CD4-positive, alpha-beta T cell treated with Interleukin-1 beta for 1 hour (primary cell): ENCODE measurements around the gene HEATR5B.

Experiments used
- DNase-seq, 2 donors: peaks; one replicate each; pipeline ENCODE4 v3.0.0-alpha.2; 2020 to 2022

The HEATR5B gene

DNA sequence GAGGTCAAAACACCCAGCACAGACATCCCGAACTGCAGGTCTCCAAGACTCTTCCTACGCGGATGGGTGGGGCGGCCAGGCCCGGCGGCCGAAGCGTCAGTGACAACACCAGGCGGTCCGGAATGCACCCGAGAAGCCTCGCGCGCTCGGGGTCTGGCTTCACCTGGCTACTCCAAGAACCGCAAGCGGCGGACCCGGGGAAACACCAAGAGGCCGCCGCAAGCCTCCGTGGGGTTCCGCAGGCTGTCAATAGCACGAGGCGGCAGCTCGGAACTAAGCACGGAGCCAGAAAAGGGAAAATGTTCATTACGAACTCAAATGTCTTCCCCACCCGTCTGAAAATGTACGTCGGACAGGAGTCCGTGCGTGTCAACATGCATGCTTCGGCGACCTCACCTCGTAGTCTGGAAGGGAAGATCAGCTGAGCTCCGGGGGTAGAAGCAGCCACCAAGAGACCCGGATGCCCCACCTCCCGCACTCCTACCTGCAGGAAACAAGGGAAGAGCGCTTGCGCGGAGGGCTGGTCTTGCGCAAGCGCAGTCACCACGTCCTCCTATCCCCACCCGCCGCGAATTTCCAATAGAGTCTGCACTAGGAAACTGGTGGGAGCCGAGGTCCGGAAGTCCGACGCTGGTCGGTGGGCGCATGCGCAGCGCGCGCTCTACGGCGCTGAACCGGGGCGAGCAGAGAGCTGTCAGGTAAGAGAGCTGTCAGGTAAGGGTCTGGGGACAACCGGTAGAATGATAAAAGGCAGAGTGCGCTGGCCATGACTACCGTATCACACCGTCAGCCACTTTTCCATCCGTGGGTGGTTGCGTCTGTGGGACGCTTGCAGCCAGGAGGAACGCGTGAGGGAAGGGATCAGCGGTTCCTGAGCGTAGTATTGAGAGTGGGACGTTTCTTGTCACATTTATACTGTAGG lies at the start of gene HEATR5B, which contains the start of gene GPATCH11:
HEATR5B (minus strand) TSS at position 500 of the 922 bp plus-strand sequence. CDS start 958 bp downstream, outside the sequence.
GPATCH11 (plus strand) TSS at position 646 of the 922 bp plus-strand sequence. CDS start 3,864 bp downstream, outside the sequence.
- DNase-seq = peak; percentile 95 to 96

DNA sequence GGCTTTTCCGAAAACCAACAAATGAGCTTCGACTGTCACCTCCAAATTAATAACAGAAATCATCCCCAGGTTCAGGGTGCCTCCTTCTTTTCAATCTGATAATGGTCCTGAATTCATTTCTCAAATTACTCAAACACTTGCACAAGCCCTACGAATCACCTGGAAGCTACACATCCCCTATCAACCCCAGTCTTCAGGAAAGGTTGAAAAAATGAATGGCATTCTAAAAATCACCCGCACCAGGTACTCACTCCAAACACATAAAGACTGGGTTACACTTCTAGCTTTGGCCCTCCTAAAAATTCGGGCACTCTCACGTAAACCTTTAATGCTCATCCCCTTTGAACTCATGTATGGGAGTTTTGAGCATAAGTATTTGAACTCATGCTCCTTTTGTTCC lies 48.7 kb upstream of the HEATR5B start:
- no peak for DNase-seq

DNA sequence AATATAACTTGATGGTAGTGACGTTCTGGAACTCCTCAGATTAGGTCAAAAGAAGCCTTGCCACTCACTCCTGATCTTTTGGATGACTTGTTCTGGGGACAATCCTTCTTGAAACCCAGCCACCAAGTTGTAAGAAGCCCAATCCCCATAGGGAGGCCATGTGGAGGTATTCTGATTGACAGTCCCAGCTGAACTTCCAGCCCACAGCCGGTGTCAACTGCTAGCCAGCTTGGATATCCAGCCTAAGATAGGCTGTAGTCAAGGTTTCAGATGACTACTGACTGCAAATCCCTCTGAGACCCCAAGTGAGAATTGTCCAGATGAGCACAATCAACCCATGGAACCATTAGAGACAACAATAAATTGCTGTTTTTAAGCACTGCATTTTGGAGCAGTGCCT lies 41.2 kb upstream of the HEATR5B start:
- no peak for DNase-seq

DNA sequence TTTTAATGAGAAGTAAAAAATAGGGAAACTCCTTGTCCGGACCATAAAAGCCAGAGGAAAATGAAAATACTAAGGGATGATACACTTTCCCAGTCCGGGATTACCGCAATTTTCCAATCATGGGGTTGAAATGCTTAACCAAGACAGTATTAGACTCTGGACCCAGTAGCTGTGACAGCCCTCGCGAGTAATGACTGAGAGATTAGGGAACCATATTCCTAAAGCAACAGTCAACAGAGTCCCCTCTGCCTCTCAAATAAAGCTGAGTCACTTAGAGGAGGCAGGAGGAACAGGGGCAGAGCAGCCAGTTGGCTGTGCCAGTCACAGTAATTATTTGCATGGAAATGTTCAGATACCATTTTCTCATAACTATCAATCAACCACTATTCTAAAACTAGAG lies 35.0 kb upstream of the HEATR5B start:
- DNase-seq = no peak

DNA sequence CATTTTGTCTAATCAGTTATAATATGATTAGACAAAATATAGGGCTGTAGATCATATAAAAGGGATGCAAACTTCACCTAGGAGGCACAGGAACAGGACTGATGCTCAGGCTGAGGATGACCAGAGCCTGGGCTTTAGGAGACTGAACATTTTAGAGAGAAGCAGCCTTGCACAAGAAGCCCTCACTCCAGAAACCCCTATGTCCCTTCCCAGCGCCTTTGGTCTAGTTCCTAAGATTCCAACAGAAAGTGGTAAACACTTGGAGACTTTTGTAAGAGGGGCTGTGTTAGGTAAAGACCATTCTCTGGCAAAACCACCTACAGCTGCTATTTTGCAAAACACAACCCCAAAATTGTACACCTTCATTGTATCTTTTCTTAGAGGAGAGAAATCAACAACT lies 33.4 kb upstream of the HEATR5B start:
- DNase-seq = no peak

DNA sequence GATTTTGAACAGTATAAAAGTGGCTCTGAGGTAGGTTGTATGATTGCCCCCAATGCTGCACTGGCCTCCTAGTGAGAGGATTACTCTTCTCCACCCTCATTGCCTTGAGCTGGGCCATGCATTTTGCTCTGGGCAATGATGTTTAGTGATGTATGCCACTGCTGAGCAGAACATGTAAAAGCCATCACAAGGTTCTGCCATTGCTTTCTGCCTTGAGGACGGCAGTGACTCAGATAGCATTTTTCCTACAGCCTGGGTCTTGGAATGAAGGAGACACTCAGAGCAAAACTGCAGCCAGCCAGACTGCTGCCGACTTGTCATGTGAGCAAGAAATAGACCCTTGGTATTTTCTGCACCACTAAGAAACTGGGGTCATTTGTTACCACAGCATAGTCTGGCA lies 27.8 kb upstream of the HEATR5B start:
- DNase-seq = no peak

DNA sequence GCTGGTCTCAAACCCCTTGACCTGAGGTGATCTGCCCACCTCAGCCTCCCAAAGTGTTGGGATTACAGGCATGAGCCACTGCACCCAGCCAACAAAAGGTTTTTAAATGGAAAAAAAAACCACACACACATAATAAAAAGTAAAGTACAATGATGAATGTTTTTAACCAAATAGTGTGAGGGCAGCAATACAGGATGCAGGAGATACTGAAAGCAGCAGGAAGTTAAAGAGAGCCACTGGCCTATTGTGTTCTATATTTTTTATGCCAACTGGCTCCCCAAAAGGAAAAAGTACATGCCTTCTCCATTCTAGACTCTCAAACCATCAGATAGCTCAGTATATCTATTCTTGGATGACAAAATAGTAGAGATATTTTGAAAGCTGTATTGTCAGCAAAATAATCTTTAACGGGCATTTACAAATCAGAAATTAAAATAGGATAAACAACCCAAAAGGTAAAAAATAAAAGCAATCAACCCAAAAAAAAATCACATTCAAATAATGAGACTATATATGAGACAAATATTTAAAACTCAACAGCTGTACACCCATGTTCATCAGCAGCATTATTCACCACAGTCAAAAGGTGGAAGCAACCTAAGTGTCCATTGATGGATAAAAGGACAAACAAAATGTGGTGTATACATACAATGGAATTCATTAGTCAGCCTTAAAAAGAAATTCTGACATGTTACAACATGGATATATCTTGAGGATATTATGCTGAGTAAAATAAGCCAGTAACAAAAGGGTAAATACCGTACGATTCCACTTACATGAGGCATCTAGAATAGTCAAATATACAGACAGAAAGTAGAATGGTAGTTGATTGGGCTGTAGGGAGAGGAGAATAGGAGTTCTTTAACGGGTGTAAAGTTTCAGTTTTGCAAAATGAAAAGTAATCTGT lies 26.4 kb upstream of the HEATR5B start:
- no peak for DNase-seq

DNA sequence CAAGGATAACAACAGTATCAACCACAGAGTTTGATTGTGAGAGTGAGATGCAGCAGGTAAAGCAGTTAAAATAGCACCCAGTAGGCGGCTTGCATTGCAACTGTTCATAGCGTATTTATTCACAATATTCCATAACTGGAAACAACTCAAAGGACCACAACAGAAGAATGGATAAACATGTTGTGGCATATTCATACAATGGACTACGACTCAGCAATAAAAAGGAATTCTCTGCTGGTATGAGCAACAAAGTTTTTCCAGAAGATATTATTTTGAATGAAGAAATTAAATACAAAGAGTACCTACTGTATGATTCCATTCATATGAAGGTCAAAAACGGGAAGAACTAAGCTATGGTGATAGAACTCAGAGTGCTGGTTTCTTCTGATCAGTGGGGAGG lies 25.4 kb upstream of the HEATR5B start:
- DNase-seq = no peak

DNA sequence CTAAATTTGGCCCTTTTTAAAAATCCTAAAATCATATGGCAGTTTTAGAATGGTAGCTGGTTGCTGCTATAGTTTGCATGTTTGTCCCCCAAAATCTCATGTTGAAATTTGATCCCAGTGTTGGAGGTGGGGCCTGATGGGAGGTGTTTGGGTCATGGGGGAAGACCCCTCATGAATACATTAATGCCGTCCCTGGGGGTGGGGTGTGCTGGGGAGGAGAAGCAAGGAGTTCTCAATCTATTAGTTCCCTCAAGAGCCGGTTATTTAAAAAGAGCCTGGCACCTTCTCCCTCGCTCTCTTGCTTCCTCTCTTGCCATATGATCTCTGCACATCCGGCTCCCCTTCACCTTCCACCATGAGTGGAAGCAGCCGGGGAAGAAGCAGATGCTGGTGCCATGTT lies 21.0 kb upstream of the HEATR5B start:
- no peak for DNase-seq

DNA sequence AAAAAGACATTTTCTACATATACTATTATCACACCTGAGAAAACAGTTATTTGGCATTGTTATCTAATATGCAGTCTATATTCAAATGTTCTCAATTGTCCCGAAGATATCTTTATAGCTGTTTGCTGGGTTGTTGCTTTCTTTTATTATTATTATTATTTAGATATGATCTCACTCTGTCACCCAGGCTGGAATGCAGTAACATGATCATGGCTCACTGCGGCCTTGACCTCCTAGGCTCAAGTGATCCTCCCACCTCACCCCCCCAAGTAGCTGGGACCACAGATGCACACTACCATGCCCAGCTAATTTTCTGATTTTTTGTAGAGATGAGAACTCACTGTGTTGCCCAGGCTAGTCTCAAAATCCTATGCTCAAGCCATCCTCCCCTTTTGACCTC lies 20.0 kb upstream of the HEATR5B start:
- no peak for DNase-seq

DNA sequence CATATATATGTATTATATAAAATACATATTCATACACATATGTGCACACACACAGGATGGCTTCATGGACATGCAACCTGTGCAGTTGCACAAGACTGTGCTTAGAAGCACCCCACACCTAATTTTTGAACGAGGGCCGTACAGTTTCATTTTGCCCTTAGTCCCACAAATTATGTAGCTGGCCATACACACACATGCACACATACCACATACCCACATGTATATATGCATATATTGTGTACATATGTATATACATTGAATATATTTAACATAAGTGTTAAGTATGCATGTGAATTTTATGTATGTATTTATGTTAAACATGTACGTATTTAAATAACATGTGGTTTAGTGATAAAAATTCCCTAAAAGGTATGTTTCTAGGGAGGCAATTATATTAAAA lies 18.4 kb upstream of the HEATR5B start:
- no peak for DNase-seq

DNA sequence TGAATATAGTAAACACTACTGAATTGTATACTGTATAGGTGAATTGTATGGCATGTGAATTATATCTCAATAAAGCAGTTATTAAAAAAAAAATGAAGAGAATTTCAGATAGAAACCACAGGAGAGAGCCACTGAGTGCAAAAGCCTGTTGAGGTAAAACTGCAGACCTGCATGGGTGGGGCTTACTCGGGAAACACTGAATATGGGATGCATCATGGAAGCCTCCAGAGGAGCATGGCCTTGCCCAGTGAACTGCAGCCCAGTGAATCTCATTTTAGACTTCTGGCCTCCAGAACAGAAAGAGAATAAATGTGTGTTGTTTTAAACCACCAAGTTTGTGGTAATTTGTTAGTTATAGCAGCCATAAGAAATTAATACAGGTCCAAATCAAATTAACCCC lies 15.9 kb upstream of the HEATR5B start:
- DNase-seq = no peak

DNA sequence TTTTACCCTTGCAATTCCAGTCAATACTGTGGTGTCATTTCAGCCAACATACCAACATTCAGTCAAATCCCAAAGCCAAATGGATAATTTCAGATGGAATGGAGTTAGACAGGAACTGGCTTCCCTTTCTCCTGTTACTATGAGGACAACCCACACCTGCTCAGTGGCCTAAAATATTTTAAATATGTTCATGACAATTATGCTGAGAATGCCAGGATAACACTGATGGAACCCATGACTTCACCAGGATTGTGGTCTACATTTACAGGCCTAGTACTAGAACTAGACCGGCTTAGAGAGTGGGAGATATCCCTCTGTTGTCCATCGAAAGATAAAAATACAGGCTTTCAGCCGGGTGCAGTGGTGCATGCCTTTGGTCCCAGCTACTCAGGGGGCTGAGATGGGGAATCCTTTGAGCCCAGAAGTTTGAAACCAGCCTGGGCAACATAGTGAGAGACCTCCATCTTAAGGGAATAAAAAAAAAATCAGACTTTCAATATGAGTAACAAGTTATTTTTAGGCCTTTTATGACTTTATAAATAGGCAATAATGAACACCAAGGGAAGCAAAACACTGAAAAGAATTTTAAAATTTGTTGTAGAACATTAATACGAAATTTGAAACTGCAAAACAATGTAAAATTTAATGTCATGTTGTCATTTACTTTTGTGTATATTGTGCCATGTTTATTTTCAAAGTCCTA lies 14.4 kb upstream of the HEATR5B start:
- DNase-seq = no peak

DNA sequence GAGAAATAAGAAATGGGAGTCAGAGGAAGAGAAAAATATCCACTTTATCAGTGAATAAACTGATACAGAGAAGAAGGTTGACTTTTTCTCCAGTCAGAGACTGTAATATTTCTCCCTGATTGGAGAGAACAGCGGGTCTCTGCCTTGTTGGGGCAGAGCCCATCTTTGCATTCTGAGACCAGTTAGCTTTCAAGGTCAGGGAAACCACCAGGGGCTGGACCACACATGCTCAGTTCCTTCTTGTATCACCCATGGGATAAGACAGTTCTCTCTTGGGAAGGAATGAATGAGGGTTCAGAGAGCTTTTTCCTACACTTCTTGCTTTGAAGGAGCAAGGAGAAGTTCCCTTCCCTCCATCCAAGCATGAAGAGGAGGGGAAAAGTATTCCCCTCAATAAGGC lies 12.4 kb upstream of the HEATR5B start:
- no peak for DNase-seq

DNA sequence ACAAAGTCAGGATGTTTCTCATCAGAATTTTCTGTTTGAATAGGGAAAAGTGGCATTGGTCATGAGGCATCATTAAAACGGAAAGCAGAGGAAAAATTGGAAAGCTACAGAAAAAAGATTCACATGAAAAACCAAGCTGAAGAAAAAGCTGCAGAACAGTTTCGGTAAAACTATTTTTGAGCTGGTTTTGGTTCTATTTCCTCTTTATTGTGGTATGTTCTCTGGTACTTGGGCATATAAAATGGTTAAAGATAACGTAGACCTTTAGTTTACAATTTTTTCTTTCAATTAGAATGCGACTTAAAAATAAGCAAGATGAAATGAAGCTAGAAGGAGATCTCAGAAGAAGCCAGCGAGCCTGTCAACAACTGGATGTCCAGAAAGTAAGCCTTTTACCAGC lies 7.7 kb upstream of the HEATR5B start:
- DNase-seq = no peak

DNA sequence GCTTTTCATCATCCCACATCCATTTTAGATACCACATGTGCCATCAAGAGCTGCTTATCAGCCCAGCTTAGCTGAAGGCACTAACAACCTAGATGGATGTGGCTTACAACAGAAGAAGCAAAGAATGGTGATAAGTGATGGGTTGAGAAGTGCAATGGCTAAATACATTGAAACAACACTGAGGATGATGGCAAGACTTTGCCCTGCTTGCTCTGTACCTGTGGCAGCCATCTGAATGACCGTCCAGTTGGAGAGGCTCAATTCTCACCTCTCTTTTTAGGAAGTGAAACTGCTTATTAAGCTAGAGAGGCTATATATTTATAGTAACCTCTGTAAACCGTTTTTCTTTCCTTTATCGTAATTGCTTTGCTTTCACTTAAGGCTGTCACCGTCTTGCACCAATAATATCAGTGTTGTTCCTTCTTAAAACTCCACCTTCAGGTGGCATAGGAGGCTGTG lies 5.9 kb upstream of the HEATR5B start:
- DNase-seq = no peak

DNA sequence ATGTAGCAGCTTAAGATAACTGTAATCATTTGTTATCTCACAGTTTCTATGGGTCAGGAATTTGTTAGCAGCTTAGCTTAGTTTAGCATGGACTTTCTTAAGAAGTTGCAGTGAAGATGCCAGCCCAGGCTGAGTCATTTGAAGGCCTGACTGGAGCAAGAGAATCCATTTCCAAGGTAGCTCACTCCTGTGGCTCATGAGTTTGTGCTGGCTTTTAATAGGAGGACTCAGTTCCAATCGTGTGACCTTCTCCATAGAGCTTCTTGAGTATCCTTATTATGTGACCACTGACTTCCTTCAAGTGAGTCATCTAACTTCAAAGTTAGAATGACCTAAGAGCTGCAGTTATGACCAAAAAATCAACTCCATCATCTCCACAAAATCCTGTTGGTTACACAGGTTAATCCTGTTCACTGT lies 1.6 kb upstream of the HEATR5B start:
- no peak for DNase-seq

DNA sequence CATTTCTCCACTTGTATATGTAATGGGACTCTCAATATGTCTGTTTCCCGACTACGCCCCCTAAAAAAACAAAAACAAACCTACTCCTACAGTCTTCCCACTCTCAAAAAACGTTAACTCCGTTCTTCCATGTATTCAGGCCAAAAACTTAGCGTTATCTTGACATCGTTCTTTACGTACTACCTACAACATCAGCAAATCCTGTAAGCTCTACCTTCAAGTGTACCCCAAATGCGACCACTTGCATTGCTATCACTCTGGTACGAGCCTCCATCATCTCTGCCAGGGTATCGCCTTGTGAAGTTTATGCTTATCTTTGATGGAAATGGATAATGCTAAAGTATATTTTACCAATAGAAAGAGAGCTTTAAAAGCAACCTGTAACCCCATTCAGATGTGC lies 625 bp upstream of the HEATR5B start:
- DNase-seq = no peak

DNA sequence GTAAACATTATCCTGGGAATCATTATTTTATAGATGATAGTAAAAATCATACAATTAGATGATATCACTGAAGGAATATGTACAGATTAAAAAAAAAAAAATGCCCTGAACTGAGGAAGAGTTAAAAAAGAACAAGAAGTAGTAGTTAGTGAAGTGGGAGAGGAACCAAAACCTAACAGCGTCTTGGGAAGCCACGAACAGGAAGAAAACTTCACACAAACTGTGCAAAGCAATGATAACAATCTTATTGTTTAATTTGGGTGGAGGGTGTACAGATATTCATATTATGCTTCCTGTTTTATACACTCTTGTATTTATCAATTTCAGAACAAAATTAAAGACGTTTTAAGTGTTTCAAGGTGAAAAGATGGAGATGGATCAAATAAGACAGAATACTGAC lies 3.5 kb downstream of the HEATR5B start:
- DNase-seq = no peak

DNA sequence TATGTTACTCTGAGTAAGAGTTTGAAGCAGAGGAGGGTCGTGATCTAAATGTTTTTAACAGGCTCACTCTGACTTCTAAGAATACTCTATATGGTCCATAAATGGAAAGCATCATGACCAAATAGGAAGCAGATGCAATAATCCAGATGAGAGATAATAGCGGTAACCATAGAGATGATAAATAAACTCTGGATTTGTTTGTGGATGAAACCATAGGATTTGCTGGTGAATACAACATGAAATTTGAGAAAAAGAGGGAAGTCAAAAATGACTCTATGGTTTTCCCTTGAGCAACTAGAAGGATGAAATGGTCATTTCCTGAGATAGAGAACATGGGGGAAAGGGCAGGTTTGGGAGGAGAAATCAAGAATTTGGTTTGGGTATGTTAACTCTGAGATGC lies 3.9 kb downstream of the HEATR5B start:
- DNase-seq = no peak

DNA sequence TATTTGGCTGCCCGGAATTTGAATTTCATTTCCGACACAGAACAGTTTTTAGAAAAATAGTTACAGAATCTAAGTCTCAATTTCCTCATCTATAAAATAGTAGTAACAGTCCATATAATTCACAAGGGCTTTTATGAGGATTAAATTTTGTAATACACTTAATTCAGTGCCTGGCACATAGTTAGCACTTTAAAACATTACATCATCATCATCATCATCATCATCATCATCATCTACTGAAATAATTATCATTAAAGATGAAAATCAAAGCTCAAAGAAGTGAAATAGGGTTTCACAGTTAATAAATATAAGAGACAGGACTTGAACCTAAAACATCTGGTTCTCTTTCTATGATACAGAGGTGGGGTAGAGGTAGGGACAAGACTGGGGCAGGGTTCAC lies 13.2 kb downstream of the HEATR5B start:
- DNase-seq = no peak

DNA sequence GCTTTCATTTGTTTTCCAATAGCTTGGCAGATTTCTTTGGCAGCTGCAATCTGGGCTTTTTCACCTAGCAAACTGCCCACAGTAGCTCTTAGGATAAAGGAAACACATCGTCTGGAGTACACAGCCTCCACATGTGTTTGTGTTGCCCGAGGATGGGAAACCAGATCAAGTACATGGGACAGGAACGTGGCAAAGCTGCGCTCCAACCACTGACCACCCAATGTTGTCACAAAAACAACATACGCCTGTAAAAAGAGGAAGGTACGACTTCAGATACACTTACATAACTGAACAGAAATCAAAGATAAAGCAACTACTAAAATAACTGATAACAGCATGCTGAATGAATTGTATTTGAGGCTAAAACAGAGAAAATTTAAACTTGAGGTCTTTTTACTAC lies 15.5 kb downstream of the HEATR5B start:
- DNase-seq = no peak

DNA sequence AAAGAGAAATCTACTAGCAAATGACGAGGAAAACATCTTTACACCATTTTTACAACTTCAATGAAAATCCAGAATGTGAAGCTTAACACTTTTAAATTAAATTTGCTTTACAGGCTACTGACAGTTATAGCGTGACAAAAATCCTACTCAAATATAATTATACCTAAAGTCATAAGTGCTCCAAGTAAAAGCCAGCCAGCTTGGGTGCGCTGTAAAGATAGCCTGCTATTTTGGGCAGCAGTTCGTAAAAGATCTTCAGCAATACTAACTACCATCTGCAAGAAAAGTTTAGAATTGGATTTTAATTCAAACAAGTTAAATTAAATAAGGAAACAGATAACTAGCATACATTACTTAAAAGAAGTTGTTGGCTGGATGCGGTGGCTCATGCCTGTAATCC lies 22.4 kb downstream of the HEATR5B start:
- no peak for DNase-seq
